ENCODE data around the gene PAWR.

The PAWR gene, protein sequence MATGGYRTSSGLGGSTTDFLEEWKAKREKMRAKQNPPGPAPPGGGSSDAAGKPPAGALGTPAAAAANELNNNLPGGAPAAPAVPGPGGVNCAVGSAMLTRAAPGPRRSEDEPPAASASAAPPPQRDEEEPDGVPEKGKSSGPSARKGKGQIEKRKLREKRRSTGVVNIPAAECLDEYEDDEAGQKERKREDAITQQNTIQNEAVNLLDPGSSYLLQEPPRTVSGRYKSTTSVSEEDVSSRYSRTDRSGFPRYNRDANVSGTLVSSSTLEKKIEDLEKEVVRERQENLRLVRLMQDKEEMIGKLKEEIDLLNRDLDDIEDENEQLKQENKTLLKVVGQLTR

DNA sequence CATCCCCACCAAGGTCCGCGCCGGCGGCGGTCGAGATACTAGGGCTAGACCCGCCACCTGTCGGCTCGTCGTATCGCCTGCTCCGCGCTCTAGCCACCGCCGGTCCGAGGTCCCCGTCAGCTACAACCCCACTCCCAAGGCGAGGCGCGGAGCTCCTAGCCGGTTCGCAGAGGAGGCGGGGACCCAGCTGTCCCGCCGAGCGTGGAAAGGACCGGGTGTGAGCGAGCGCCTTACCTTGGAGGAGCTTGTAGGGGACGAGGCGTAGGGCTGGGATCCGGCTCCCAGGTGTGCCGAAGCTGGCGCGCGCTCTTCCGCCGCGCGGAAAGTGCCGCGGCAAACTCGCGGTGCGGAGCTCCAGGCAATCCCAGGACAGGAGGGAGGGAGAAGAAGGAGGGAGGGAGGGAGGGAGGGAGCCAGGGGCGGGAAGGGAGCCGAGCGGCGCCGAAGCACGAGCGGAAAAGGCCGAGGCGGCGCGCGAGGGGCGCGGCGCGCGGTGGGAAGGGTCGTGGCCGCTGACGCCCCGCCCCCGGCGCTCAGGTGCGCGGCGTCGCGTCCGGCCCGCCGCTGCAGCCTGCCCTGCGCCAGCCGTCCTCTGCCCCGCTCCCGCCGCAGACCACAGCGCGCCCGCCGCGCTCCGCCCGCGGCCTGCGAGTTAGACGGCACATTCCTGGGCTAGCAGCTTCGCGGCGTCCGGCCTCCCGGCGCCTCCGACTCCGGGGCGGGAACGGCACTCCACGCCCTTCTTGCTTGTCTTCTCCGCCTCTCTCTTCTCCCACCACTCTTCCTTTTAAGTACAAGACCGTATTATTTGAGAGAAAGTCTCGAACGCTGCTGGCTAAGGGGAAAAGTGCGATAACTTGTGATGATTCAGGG lies at the start of gene PAWR:
Gene PAWR, minus strand, starts transcription at position 327 of the 873 bp plus-strand sequence. CDS start 720 bp downstream, outside the sequence.
- Histone ChIP-seq H3K27me3 (ENCODE audit: control insufficient read depth, insufficient read depth, low read length) (no peaks in the 10 kb centered on the region), H3K9me3 (ENCODE audit: control insufficient read depth, insufficient read depth, low read depth, low read length) (no peaks in the 10 kb centered on the region), H3K9ac (ENCODE audit: low read length) (peak within 1 kb of the TSS; percentile 96), H3K4me1 (ENCODE audit: control insufficient read depth, insufficient read depth, low read length) (peaks cover 30% of the 10 kb centered on the region), H3K4me3 (ENCODE audit: low read depth, low read length) (peak within 1 kb of the TSS; percentile 99), H3K27ac (ENCODE audit: low read depth, low read length) (peak within 1 kb of the TSS; percentile 92), H3K36me3 (ENCODE audit: control insufficient read depth, insufficient read depth, low read length) (no peaks in the 10 kb centered on the region)

DNA sequence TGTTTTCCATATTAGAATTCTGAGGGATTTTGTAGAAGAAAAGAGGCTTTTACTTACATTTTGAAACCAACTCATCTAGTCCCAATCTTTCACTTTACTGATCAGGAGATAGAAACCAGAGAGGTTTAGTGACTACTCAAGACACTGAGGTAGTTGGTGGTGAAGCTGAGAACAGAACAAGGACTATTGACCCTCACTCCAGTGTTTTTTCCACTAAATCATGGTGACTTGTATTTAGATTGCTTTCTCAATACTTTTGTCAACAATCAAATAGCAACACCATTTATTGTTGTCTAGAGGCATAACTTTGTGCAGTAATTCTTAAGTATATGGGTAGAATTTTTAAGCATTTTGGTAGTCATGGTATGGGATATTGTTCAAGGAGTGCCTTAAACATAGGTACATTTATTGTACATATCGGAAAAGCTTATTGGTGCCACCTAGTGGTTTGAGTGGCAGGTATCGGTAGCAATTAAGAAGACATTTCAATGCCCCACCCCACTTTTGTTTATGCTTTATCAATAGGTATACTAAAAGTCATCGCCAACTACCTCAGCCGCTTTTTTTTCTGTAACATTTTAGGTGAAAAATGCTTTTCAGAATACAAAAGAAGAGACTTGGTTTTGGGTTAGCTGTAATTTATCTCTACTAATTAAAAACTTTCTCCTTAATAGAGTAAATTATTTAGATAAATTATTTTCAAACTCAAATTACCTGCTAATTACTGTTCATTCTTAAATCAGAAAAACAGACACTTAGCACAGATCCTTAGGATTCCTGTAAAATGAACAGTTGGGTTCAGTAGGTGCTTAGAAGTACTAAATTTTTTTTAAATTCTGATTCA lies 47.3 kb upstream of the PAWR start:
- Histone ChIP-seq H3K4me3 (ENCODE audit: low read depth, low read length) (no peak overlapping the region), H3K36me3 (ENCODE audit: control insufficient read depth, insufficient read depth, low read length) (no peaks in the 10 kb centered on the region), H3K9me3 (ENCODE audit: control insufficient read depth, insufficient read depth, low read depth, low read length) (no peaks in the 10 kb centered on the region), H3K4me1 (ENCODE audit: control insufficient read depth, insufficient read depth, low read length) (no peaks in the 10 kb centered on the region), H3K27me3 (ENCODE audit: control insufficient read depth, insufficient read depth, low read length) (no peaks in the 10 kb centered on the region), H3K27ac (ENCODE audit: low read depth, low read length) (no peak overlapping the region), H3K9ac (ENCODE audit: low read length) (no peak overlapping the region)

DNA sequence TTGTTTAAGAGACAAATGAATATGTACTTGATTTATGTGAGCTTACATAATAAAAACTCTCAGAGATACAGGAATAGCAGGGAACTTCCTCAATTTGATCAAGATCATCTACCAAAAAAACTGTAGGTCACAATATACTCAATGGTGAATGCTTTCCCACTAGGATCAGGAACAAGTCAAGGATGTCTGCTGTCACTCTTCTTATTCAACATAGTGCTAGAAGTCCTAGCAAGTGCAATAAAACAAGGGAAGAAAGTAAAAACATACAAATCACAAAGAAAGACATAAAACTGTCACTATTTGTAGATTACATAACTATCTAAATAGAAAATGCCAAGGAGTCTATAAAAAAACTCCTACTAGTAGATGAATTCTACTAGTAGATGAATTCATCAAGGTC lies 41.9 kb upstream of the PAWR start:
- no peak overlapping the region for H3K4me3 ChIP-seq (ENCODE audit: low read depth, low read length)
- H3K9ac ChIP-seq (ENCODE audit: low read length), result no peak overlapping the region
- H3K9me3 ChIP-seq (ENCODE audit: control insufficient read depth, insufficient read depth, low read depth, low read length), result no peaks in the 10 kb centered on the region
- H3K4me1 ChIP-seq (ENCODE audit: control insufficient read depth, insufficient read depth, low read length), result no peaks in the 10 kb centered on the region
- no peaks in the 10 kb centered on the region for H3K36me3 ChIP-seq (ENCODE audit: control insufficient read depth, insufficient read depth, low read length)
- H3K27ac ChIP-seq (ENCODE audit: low read depth, low read length), result no peak overlapping the region
- no peaks in the 10 kb centered on the region for H3K27me3 ChIP-seq (ENCODE audit: control insufficient read depth, insufficient read depth, low read length)

DNA sequence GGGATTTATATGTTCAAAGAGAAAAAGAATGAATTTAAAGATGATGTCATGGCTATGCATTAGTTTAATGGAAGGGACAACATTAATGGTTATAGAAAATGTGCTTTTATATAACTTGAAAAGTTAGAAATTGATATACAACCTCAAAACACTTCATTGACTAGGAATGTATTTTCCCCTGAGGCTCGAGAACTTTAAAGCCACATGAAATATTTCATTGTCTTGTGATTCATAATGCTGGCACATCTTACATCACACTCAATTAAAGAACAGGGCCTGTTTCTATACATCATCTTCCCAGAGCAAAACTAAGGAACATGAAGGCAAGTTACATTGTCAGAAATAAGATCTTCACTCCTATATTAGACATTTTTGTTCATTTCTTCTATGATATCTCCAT lies 35.2 kb upstream of the PAWR start:
- no peak overlapping the region for H3K9ac ChIP-seq (ENCODE audit: low read length)
- H3K27me3 ChIP-seq (ENCODE audit: control insufficient read depth, insufficient read depth, low read length), result no peaks in the 10 kb centered on the region
- no peaks in the 10 kb centered on the region for H3K36me3 ChIP-seq (ENCODE audit: control insufficient read depth, insufficient read depth, low read length)
- H3K9me3 ChIP-seq (ENCODE audit: control insufficient read depth, insufficient read depth, low read depth, low read length), result no peaks in the 10 kb centered on the region
- H3K4me1 ChIP-seq (ENCODE audit: control insufficient read depth, insufficient read depth, low read length), result no peaks in the 10 kb centered on the region
- no peak overlapping the region for H3K4me3 ChIP-seq (ENCODE audit: low read depth, low read length)
- H3K27ac ChIP-seq (ENCODE audit: low read depth, low read length), result no peak overlapping the region

GRCh38 chr12:79717006-79717405 lies 26.2 kb upstream of the PAWR start:
- Histone ChIP-seq H3K4me3 (ENCODE audit: low read depth, low read length) (no peak overlapping the region), H3K27ac (ENCODE audit: low read depth, low read length) (no peak overlapping the region), H3K9me3 (ENCODE audit: control insufficient read depth, insufficient read depth, low read depth, low read length) (no peaks in the 10 kb centered on the region), H3K4me1 (ENCODE audit: control insufficient read depth, insufficient read depth, low read length) (no peaks in the 10 kb centered on the region), H3K27me3 (ENCODE audit: control insufficient read depth, insufficient read depth, low read length) (no peaks in the 10 kb centered on the region), H3K36me3 (ENCODE audit: control insufficient read depth, insufficient read depth, low read length) (no peaks in the 10 kb centered on the region), H3K9ac (ENCODE audit: low read length) (no peak overlapping the region)

DNA sequence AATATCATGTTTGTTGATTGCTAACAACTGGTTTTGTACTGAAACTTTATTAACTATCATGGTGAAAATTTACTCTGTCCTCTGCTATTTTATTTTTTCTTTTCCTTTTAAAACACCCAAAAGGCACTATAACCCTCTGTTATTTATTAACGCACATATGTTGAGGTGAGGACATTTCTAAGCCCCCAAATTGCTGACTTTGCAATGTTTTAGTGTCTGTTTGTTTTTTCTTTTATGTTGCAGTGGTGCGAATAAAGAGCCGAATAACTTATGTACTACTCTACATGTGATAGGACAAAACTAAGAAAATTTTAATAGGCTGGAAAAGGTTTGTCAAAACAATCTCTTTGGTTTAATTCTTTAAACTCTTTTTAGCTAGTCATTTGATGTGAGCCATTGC lies 24.5 kb upstream of the PAWR start:
- no peaks in the 10 kb centered on the region for H3K9me3 ChIP-seq (ENCODE audit: control insufficient read depth, insufficient read depth, low read depth, low read length)
- H3K27me3 ChIP-seq (ENCODE audit: control insufficient read depth, insufficient read depth, low read length), result no peaks in the 10 kb centered on the region
- H3K4me3 ChIP-seq (ENCODE audit: low read depth, low read length), result no peak overlapping the region
- no peaks in the 10 kb centered on the region for H3K4me1 ChIP-seq (ENCODE audit: control insufficient read depth, insufficient read depth, low read length)
- no peak overlapping the region for H3K9ac ChIP-seq (ENCODE audit: low read length)
- H3K27ac ChIP-seq (ENCODE audit: low read depth, low read length), result no peak overlapping the region
- no peaks in the 10 kb centered on the region for H3K36me3 ChIP-seq (ENCODE audit: control insufficient read depth, insufficient read depth, low read length)

DNA sequence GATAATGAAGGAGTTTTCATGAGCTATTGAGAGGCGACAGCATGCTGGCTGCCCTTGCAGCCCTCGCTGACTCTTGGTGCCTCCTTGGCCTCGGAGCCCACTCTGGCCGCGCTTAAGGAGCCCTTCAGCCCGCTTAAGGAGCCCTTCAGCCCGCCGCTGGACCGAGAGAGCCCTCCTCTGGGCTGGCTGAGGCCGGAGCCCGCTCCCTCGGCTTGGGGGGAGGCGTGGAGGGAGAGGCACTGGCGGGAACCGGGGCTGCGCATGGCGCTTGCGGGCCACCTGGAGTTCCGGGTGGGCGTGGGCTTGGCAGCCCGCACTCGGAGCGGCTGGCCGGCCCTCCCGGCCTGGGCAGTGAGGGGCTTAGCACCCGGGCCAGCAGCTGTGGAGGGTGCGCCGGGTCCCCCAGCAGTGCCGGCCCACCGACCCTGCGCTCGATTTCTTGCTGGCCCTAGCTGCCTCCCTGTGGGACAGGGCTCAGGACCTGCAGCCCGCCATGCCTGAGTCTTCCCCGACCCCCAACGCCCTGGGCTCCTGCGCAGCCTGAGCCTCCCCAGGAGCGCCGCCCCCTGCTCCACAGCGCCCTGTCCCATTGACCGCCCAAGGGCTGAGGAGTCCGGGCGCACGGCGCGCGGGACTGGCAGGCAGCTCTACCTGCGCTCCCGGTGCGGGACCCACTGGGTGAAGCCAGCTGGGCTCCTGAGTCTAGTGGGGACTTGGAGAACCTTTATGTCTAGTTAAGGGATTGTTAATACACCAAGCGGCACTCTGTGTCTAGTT lies 20.1 kb upstream of the PAWR start:
- no peak overlapping the region for H3K9ac ChIP-seq (ENCODE audit: low read length)
- no peak overlapping the region for H3K27ac ChIP-seq (ENCODE audit: low read depth, low read length)
- no peaks in the 10 kb centered on the region for H3K9me3 ChIP-seq (ENCODE audit: control insufficient read depth, insufficient read depth, low read depth, low read length)
- H3K4me3 ChIP-seq (ENCODE audit: low read depth, low read length), result no peak overlapping the region; the same call in 1 of the 2 replicates
- no peaks in the 10 kb centered on the region for H3K4me1 ChIP-seq (ENCODE audit: control insufficient read depth, insufficient read depth, low read length)
- H3K27me3 ChIP-seq (ENCODE audit: control insufficient read depth, insufficient read depth, low read length), result no peaks in the 10 kb centered on the region
- no peaks in the 10 kb centered on the region for H3K36me3 ChIP-seq (ENCODE audit: control insufficient read depth, insufficient read depth, low read length)

GRCh38 chr12:79707830-79708229 lies 17.1 kb upstream of the PAWR start:
- H3K9me3 ChIP-seq (ENCODE audit: control insufficient read depth, insufficient read depth, low read depth, low read length), result no peaks in the 10 kb centered on the region
- no peaks in the 10 kb centered on the region for H3K4me1 ChIP-seq (ENCODE audit: control insufficient read depth, insufficient read depth, low read length)
- no peak overlapping the region for H3K4me3 ChIP-seq (ENCODE audit: low read depth, low read length)
- H3K9ac ChIP-seq (ENCODE audit: low read length), result no peak overlapping the region
- no peaks in the 10 kb centered on the region for H3K36me3 ChIP-seq (ENCODE audit: control insufficient read depth, insufficient read depth, low read length)
- H3K27me3 ChIP-seq (ENCODE audit: control insufficient read depth, insufficient read depth, low read length), result no peaks in the 10 kb centered on the region
- no peak overlapping the region for H3K27ac ChIP-seq (ENCODE audit: low read depth, low read length)

DNA sequence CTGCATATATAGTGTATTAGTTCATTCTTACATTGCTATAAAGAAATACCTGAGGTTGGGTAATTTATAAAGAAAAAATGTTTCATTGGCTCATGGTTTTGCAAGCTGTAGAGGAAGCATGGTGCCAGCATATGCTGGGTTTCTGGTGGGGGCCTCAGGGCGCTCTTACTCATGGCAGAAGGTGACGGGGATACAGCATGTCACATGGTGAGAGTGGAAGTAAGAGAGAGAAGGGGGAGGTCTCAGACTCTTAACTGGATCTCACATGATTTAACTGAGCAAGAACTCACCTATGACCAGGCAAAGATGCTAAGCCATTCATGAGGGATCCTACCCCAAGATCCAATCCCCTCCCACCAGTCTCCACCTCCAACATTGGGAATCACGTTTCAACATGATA lies 15.9 kb upstream of the PAWR start:
- Histone ChIP-seq H3K36me3 (ENCODE audit: control insufficient read depth, insufficient read depth, low read length) (no peaks in the 10 kb centered on the region), H3K27ac (ENCODE audit: low read depth, low read length) (no peak overlapping the region), H3K4me1 (ENCODE audit: control insufficient read depth, insufficient read depth, low read length) (no peaks in the 10 kb centered on the region), H3K9ac (ENCODE audit: low read length) (no peak overlapping the region), H3K27me3 (ENCODE audit: control insufficient read depth, insufficient read depth, low read length) (no peaks in the 10 kb centered on the region), H3K9me3 (ENCODE audit: control insufficient read depth, insufficient read depth, low read depth, low read length) (no peaks in the 10 kb centered on the region), H3K4me3 (ENCODE audit: low read depth, low read length) (no peak overlapping the region)

- no peaks in the 10 kb centered on the region for H3K27me3 ChIP-seq (ENCODE audit: control insufficient read depth, insufficient read depth, low read length)
- H3K36me3 ChIP-seq (ENCODE audit: control insufficient read depth, insufficient read depth, low read length), result no peaks in the 10 kb centered on the region
- H3K4me1 ChIP-seq (ENCODE audit: control insufficient read depth, insufficient read depth, low read length), result no peaks in the 10 kb centered on the region
- H3K27ac ChIP-seq (ENCODE audit: low read depth, low read length), result no peak overlapping the region
- H3K9me3 ChIP-seq (ENCODE audit: control insufficient read depth, insufficient read depth, low read depth, low read length), result no peaks in the 10 kb centered on the region
- H3K9ac ChIP-seq (ENCODE audit: low read length), result no peak overlapping the region
- H3K4me3 ChIP-seq (ENCODE audit: low read depth, low read length), result no peak overlapping the region
These were observed 15.4 kb upstream of the PAWR start for GRCh38 chr12:79706156-79706555.

All from HUES6 (cell line).